SK-N-SH (cell line): Measurements from ENCODE around the gene CREB3L4. TPM values are rescaled to one million over a fixed set of nuclear protein-coding genes. Genes with fewer than 3 reads are reported as not detected.
A peak's percentile ranks its signal among the peaks of the same experiment; 100 is the strongest.

Experiments used
- CTCF ChIA-PET: fragments of 300-600, 350-600 bp; formaldehyde crosslinking; extraction: SDS; loops from one replicate; lab custom pipeline; 2021; lab: Yijun Ruan, JAX
- POLR2A ChIA-PET: fragments of 350-600 bp; sonication (Branson Sonifier 250); formaldehyde crosslinking; extraction: SDS; loops from one replicate; lab custom pipeline; 2020; ENCODE audit warnings: antibody characterized with exemption, inconsistent platforms; lab: Yijun Ruan, JAX
- DNase-seq: peaks from one replicate; pipeline ENCODE4 v3.0.0; 2012
- H2AFZ ChIP-seq: fragments of 200-600 bp; sonication (generic); 2 replicates; pipeline ENCODE4 v1.8.1; 2016; ENCODE audit warnings: antibody characterized with exemption, mild to moderate bottlenecking, low read depth
- H3F3A ChIP-seq: fragments of 200-600 bp; sonication (generic); replicated peaks from 2 replicates; pipeline ENCODE3; 2016; ENCODE audit warnings: antibody characterized with exemption, mild to moderate bottlenecking; ENCODE audit not compliant: insufficient read depth
- H3K27ac ChIP-seq, 2 experiments: fragments of 200-500 bp in 1 of 2; fragments of 200-600 bp in 1 of 2; sonication (Bioruptor generic) in 1 of 2; sonication (generic), shearing (Covaris generic) in 1 of 2; 2 replicates each; pipeline versions ENCODE4 v1.5.1 to v1.6.1; 2014 to 2016; ENCODE audit warnings: low read depth in 2 of 2, inconsistent platforms in 1 of 2, low read length in 1 of 2, mild to moderate bottlenecking in 1 of 2, mixed read lengths in 1 of 2
- H3K27me3 ChIP-seq: fragments of 200-600 bp; sonication (generic), shearing (Covaris generic); 2 replicates; pipeline ENCODE4 v1.6.1; 2016; ENCODE audit warnings: mixed run types; ENCODE audit not compliant: insufficient read depth
- H3K36me3 ChIP-seq, 2 experiments: fragments of 200-500 bp in 1 of 2; fragments of 200-600 bp in 1 of 2; sonication (Bioruptor generic) in 1 of 2; sonication (generic) in 1 of 2; replicated peaks in 1 of 2; 2 replicates each; pipeline versions ENCODE3 to v1.5.1; 2014 to 2016; ENCODE audit warnings: low read length in 1 of 2, mild to moderate bottlenecking in 1 of 2; ENCODE audit not compliant: insufficient read depth in 2 of 2, control insufficient read depth in 1 of 2
- H3K4me1 ChIP-seq, 2 experiments: fragments of 200-500 bp in 1 of 2; fragments of 200-600 bp in 1 of 2; sonication (Bioruptor generic) in 1 of 2; sonication (generic), shearing (Covaris generic) in 1 of 2; 2 replicates each; pipeline versions ENCODE4 v1.5.1 to v1.6.1; 2014 to 2016; ENCODE audit warnings: low read depth in 1 of 2, low read length in 1 of 2, mixed run types in 1 of 2; ENCODE audit not compliant: insufficient read depth in 2 of 2, control insufficient read depth in 1 of 2
- H3K4me2 ChIP-seq: fragments of 200-600 bp; sonication (generic), shearing (Covaris generic); 2 replicates; pipeline ENCODE4 v1.6.1; 2017; ENCODE audit warnings: mixed run types
- H3K4me3 ChIP-seq, 2 experiments: fragments of 200-500 bp in 1 of 2; fragments of 200-600 bp in 1 of 2; sonication (Bioruptor generic) in 1 of 2; sonication (generic), shearing (Covaris generic) in 1 of 2; 2 replicates each; pipeline versions ENCODE4 v1.5.1 to v1.8.1; 2014 to 2016; ENCODE audit warnings: low read depth in 2 of 2, inconsistent platforms in 1 of 2, low read length in 1 of 2, mild to moderate bottlenecking in 1 of 2, mixed read lengths in 1 of 2, moderate library complexity in 1 of 2
- H3K79me2 ChIP-seq: fragments of 200-600 bp; sonication (generic); 2 replicates; pipeline ENCODE4 v1.8.1; 2017; ENCODE audit warnings: mild to moderate bottlenecking; ENCODE audit not compliant: insufficient read depth
- H3K9ac ChIP-seq: fragments of 200-600 bp; sonication (generic); 2 replicates; pipeline ENCODE4 v1.6.1; 2017; ENCODE audit warnings: mixed run types
- H3K9me2 ChIP-seq: fragments of 200-600 bp; sonication (generic); 2 replicates; pipeline ENCODE4 v1.6.1; 2017; ENCODE audit warnings: mixed run types
- H3K9me3 ChIP-seq: fragments of 200-600 bp; sonication (generic); 2 replicates; pipeline ENCODE4 v1.6.1; 2017; ENCODE audit warnings: mixed run types, mild to moderate bottlenecking, moderate library complexity
- H4K20me1 ChIP-seq: fragments of 200-600 bp; sonication (generic); 2 replicates; pipeline ENCODE4 v1.6.1; 2017; ENCODE audit warnings: mild to moderate bottlenecking, mixed run types; ENCODE audit not compliant: insufficient read depth
- CHD2 ChIP-seq: fragments of 150-350 bp; IDR thresholded peaks from 2 replicates; pipeline ENCODE4 v1.6.1; 2018; ENCODE audit warnings: low read length; ENCODE audit not compliant: partially characterized antibody
- ELF1 ChIP-seq: IDR thresholded peaks from 2 replicates; pipeline ENCODE4 v1.4.0; 2012
- EP300 ChIP-seq, 2 experiments: IDR thresholded peaks; 2 replicates each; pipeline versions ENCODE4 v1.4.0 to v1.6.1; 2012; ENCODE audit warnings: borderline replicate concordance in 1 of 2, low read depth in 1 of 2, low read length in 1 of 2
- EZH2phosphoT487 ChIP-seq: fragments of 200-600 bp; sonication (generic); IDR thresholded peaks from 2 replicates; pipeline ENCODE4 v1.6.1; 2017; ENCODE audit warnings: low read depth, mixed run types, mild to moderate bottlenecking, antibody characterized with exemption, moderate library complexity, borderline replicate concordance
- GABPA ChIP-seq: IDR thresholded peaks from 2 replicates; pipeline ENCODE4 v1.4.0; 2012; ENCODE audit warnings: low read depth, mild to moderate bottlenecking
- GATA2 ChIP-seq: sonication (generic); formaldehyde crosslinking; IDR thresholded peaks from 2 replicates; pipeline ENCODE4 v1.5.0; 2020; ENCODE audit warnings: mild to moderate bottlenecking, missing genetic modification reagents
- JUND ChIP-seq: IDR thresholded peaks from 2 replicates; pipeline ENCODE4 v1.4.0; 2012
- MXI1 ChIP-seq: IDR thresholded peaks from 2 replicates; pipeline ENCODE4 v1.6.1; 2012; ENCODE audit warnings: mild to moderate bottlenecking, low read depth, low read length, improper control_type of control experiment
- POLR2AphosphoS5 ChIP-seq: IDR thresholded peaks from 2 replicates; pipeline ENCODE4 v1.6.1; 2012; ENCODE audit warnings: low read depth, low read length
- RCOR1 ChIP-seq: fragments of 150-350 bp; IDR thresholded peaks from 2 replicates; pipeline ENCODE4 v1.6.1; 2017; ENCODE audit warnings: antibody characterized with exemption, low read length
- REST ChIP-seq: IDR thresholded peaks from 2 replicates; pipeline ENCODE4 v1.6.1; 2012; ENCODE audit warnings: mild to moderate bottlenecking, low read depth, low read length, moderate library complexity
- RFX5 ChIP-seq: IDR thresholded peaks from 2 replicates; pipeline ENCODE4 v1.6.1; 2012; ENCODE audit warnings: mild to moderate bottlenecking, improper control_type of control experiment, low read length
- RXRA ChIP-seq: IDR thresholded peaks from 2 replicates; pipeline ENCODE4 v1.4.0; 2012; ENCODE audit warnings: low read depth, mild to moderate bottlenecking, borderline replicate concordance
- SMC3 ChIP-seq: IDR thresholded peaks from 2 replicates; pipeline ENCODE4 v1.6.1; 2012; ENCODE audit warnings: low read depth, low read length, improper control_type of control experiment
- TEAD4 ChIP-seq: IDR thresholded peaks from 2 replicates; pipeline ENCODE4 v1.4.0; 2012; ENCODE audit warnings: mild to moderate bottlenecking, borderline replicate concordance; ENCODE audit not compliant: insufficient read depth
- YY1 ChIP-seq: IDR thresholded peaks from 2 replicates; pipeline ENCODE4 v1.4.0; 2012; ENCODE audit warnings: low read depth, mild to moderate bottlenecking
- WGBS: methylation state at CpG from one replicate; pipeline ENCODE4 v1.1.6; 2017; ENCODE audit warnings: low lambda C conversion rate; 5-methylcytosine and 5-hydroxymethylcytosine counted together
- polyA plus RNA-seq, 3 experiments: library from polyadenylated mRNA; depleted of rRNA; stranded (reverse); fragments of >200 nt; gene quantifications; 2 replicates each; pipeline ENCODE4 v1.2.3, GENCODE V29; 2012
- TF ChIP-seq, protein P1 (sequence below): fragments of 200-600 bp; sonication (generic); IDR thresholded peaks from 2 replicates; pipeline ENCODE4 v1.6.1; 2017; ENCODE audit warnings: antibody characterized with exemption, mild to moderate bottlenecking, moderate library complexity
- TF ChIP-seq, protein P2 (sequence below): fragments of 150-350 bp; IDR thresholded peaks from 2 replicates; pipeline ENCODE4 v1.6.1; 2017; ENCODE audit warnings: antibody characterized with exemption, low read length, low read depth, borderline replicate concordance

Gene CREB3L4
- polyA plus RNA-seq, 1 of the 3 experiments (the other 2 are of a cell fraction), result 12.8 TPM

GRCh38 chr1:153929981-153930948, 37.4 kb upstream of the CREB3L4 start:
- no peak overlapping the region for H2AFZ ChIP-seq
- H3K79me2 ChIP-seq, result no peaks in the 10 kb centered on the region
- H3K4me2 ChIP-seq, result no peak overlapping the region
- peak; percentile 24 for DNase-seq
- H3K4me3 ChIP-seq, result no peak overlapping the region
- peaks cover 14% of the 10 kb centered on the region for H3F3A ChIP-seq
- no peaks in the 10 kb centered on the region for H3K9me2 ChIP-seq
- H4K20me1 ChIP-seq, result no peaks in the 10 kb centered on the region
- H3K27ac ChIP-seq, result peak overlapping the region in 1 of 2 experiments; percentile 88; a peak in 2 of 4 replicates
- H3K9me3 ChIP-seq, result no peaks in the 10 kb centered on the region
- ChIA-PET CTCF (interaction anchor here (0.6 to 3.1 kb wide), 10 partner anchors 10 to 133 kb away, joined by 3 to 46 read pairs (median 4); partner anchors contain the start of genes DENND4B and RAB13), POLR2A (interaction anchor here (0.9 kb wide), 1 partner anchor 64 kb away, joined by 3 read pairs; no protein-coding TSS in a partner anchor)
- peaks cover 0 to 21% of the 10 kb centered on the region in 2 experiments; a peak in 1 of 4 replicates for H3K4me1 ChIP-seq
- H3K9ac ChIP-seq, result no peak overlapping the region
- TF ChIP-seq RXRA (no peak), TEAD4 (no peak), EP300 (IDR thresholded peaks at IDR 0.05; ENCODE audit: borderline replicate concordance in 1 of 2, low read depth in 1 of 2, low read length in 1 of 2) (no peak), SMC3 (no peak), GATA2 (CRISPR knock-in tag) (no peak), CHD2 (no peak), EZH2phosphoT487 (no peak), REST (no peak), JUND (no peak), RFX5 (no peak), POLR2AphosphoS5 (no peak), RCOR1 (no peak), MXI1 (no peak), GABPA (no peak), YY1 (no peak), ELF1 (no peak)
- TF ChIP-seq, protein P1, sequence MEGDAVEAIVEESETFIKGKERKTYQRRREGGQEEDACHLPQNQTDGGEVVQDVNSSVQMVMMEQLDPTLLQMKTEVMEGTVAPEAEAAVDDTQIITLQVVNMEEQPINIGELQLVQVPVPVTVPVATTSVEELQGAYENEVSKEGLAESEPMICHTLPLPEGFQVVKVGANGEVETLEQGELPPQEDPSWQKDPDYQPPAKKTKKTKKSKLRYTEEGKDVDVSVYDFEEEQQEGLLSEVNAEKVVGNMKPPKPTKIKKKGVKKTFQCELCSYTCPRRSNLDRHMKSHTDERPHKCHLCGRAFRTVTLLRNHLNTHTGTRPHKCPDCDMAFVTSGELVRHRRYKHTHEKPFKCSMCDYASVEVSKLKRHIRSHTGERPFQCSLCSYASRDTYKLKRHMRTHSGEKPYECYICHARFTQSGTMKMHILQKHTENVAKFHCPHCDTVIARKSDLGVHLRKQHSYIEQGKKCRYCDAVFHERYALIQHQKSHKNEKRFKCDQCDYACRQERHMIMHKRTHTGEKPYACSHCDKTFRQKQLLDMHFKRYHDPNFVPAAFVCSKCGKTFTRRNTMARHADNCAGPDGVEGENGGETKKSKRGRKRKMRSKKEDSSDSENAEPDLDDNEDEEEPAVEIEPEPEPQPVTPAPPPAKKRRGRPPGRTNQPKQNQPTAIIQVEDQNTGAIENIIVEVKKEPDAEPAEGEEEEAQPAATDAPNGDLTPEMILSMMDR, result no peak; the same call in 1 of the 2 replicates
- TF ChIP-seq, protein P2, sequence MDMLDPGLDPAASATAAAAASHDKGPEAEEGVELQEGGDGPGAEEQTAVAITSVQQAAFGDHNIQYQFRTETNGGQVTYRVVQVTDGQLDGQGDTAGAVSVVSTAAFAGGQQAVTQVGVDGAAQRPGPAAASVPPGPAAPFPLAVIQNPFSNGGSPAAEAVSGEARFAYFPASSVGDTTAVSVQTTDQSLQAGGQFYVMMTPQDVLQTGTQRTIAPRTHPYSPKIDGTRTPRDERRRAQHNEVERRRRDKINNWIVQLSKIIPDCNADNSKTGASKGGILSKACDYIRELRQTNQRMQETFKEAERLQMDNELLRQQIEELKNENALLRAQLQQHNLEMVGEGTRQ, result no peak
- WGBS, result 90% methylated on average over 12 of the region's 14 CpGs
- H3K27me3 ChIP-seq, result no peaks in the 10 kb centered on the region
- peaks cover 0 to 33% of the 10 kb centered on the region in 2 experiments for H3K36me3 ChIP-seq
